Ascending aorta (tissue), 2 donors: ENCODE data around the gene GARIN5A. TPM values are rescaled to one million over a fixed set of nuclear protein-coding genes. Genes with fewer than 3 reads are reported as not detected.

Experiments
- DNase-seq, 2 donors: peaks; one replicate each; pipeline ENCODE4 v3.0.0-alpha.2; 2019; ENCODE audit warnings: low spot score in 2 of 2
- H3K27ac ChIP-seq, 2 donors: fragments of 200-600 bp; sonication (generic); one replicate each; pipeline ENCODE4 v1.5.1; 2016 to 2017; ENCODE audit warnings: mild to moderate bottlenecking in 1 of 2
- H3K27me3 ChIP-seq: fragments of 200-600 bp; sonication (generic); one replicate; pipeline ENCODE4 v1.5.1; 2017
- H3K36me3 ChIP-seq, 2 donors: fragments of 200-600 bp; sonication (generic); one replicate each; pipeline ENCODE4 v1.5.1; 2016
- H3K4me1 ChIP-seq, 2 donors: fragments of 200-600 bp; sonication (generic); one replicate each; pipeline ENCODE4 v1.5.1; 2016 to 2017; ENCODE audit warnings: mild to moderate bottlenecking in 1 of 2
- H3K4me3 ChIP-seq, 2 donors: fragments of 200-600 bp; sonication (generic); one replicate each; pipeline ENCODE4 v1.5.1; 2016 to 2017; ENCODE audit warnings: mild to moderate bottlenecking in 1 of 2
- H3K9me3 ChIP-seq, 2 donors: fragments of 200-600 bp; sonication (generic); one replicate each; pipeline ENCODE4 v1.5.1; 2016
- CTCF ChIP-seq, 3 experiments: fragments of 200-600 bp in 2 of 3; fragments of 450-650 bp in 1 of 3; sonication (generic) in 2 of 3; IDR thresholded peaks; one replicate each; pipeline ENCODE4 v1.5.1; 2016 to 2019; ENCODE audit warnings: antibody characterized with exemption in 3 of 3, mild to moderate bottlenecking in 1 of 3, moderate library complexity in 1 of 3
- intact Hi-C: fragments of 100-400 bp; cut with DNase I; formaldehyde crosslinking; loops from one replicate; pipeline ENCODE4 v1.15.1; 2023
- total RNA-seq: library from RNA; depleted of rRNA; stranded (reverse); fragments of >200 nt; gene quantifications from one replicate; pipeline ENCODE4 v1.1.0, GENCODE V29; 2016

GARIN5A gene
- total RNA-seq, 1 donor from 2014 or later = not detected

GRCh38 chr19:50495020-50495531, 18.4 kb upstream of the GARIN5A start:
- DNase-seq = no peak
- intact Hi-C loops = no loop called here
- H3K36me3 ChIP-seq = no peaks in the 10 kb centered on the region
- H3K27me3 ChIP-seq = no peaks in the 10 kb centered on the region
- TF ChIP-seq CTCF (IDR thresholded peaks at IDR 0.05) = no peak
- H3K9me3 ChIP-seq = no peaks in the 10 kb centered on the region
- no peak overlapping the region for H3K27ac ChIP-seq
- H3K4me3 ChIP-seq = no peak overlapping the region
- H3K4me1 ChIP-seq = no peaks in the 10 kb centered on the region

- no peaks in the 10 kb centered on the region for H3K36me3 ChIP-seq
- intact Hi-C loops = no loop called here
- no peak overlapping the region for H3K27ac ChIP-seq
- no peaks in the 10 kb centered on the region for H3K4me1 ChIP-seq
- DNase-seq = no peak
- H3K4me3 ChIP-seq = no peak overlapping the region
- H3K9me3 ChIP-seq = no peaks in the 10 kb centered on the region
- no peak for TF ChIP-seq CTCF (IDR thresholded peaks at IDR 0.05)
- no peaks in the 10 kb centered on the region for H3K27me3 ChIP-seq
These were observed 17.8 kb upstream of the GARIN5A start for GRCh38 chr19:50494186-50495019.

- TF ChIP-seq CTCF (IDR thresholded peaks at IDR 0.05) = no peak
- no peaks in the 10 kb centered on the region for H3K4me1 ChIP-seq
- no peaks in the 10 kb centered on the region for H3K36me3 ChIP-seq
- intact Hi-C loops = no loop called here
- H3K27ac ChIP-seq = no peak overlapping the region
- no peak overlapping the region for H3K4me3 ChIP-seq
- H3K27me3 ChIP-seq = no peaks in the 10 kb centered on the region
- no peaks in the 10 kb centered on the region for H3K9me3 ChIP-seq
- DNase-seq = no peak
These were observed 16.5 kb upstream of the GARIN5A start for GRCh38 chr19:50493171-50493570.

GRCh38 chr19:50492303-50493052, 15.8 kb upstream of the GARIN5A start:
- Histone ChIP-seq H3K4me1 (no peaks in the 10 kb centered on the region), H3K4me3 (no peak overlapping the region), H3K9me3 (no peaks in the 10 kb centered on the region), H3K36me3 (no peaks in the 10 kb centered on the region), H3K27me3 (no peaks in the 10 kb centered on the region), H3K27ac (no peak overlapping the region)
- DNase-seq = no peak
- intact Hi-C loops = no loop called here
- TF ChIP-seq CTCF (IDR thresholded peaks at IDR 0.05) = no peak

- DNase-seq = no peak
- H3K9me3 ChIP-seq = no peaks in the 10 kb centered on the region
- H3K4me3 ChIP-seq = no peak overlapping the region
- H3K27ac ChIP-seq = no peak overlapping the region
- no peaks in the 10 kb centered on the region for H3K36me3 ChIP-seq
- intact Hi-C loops = no loop called here
- no peaks in the 10 kb centered on the region for H3K4me1 ChIP-seq
- H3K27me3 ChIP-seq = no peaks in the 10 kb centered on the region
- TF ChIP-seq CTCF (IDR thresholded peaks at IDR 0.05) = no peak
These were observed 14.4 kb upstream of the GARIN5A start for GRCh38 chr19:50490991-50491472.
